HG03460 (cell line): ENCODE data around the gene ITGAD.

Experiments used
- ATAC-seq: cut with Tn5 transposase; IDR thresholded peaks from one replicate; pipeline ENCODE4 v1.9.1; 2021; ENCODE audit not compliant: unreplicated experiment

The ITGAD gene

DNA sequence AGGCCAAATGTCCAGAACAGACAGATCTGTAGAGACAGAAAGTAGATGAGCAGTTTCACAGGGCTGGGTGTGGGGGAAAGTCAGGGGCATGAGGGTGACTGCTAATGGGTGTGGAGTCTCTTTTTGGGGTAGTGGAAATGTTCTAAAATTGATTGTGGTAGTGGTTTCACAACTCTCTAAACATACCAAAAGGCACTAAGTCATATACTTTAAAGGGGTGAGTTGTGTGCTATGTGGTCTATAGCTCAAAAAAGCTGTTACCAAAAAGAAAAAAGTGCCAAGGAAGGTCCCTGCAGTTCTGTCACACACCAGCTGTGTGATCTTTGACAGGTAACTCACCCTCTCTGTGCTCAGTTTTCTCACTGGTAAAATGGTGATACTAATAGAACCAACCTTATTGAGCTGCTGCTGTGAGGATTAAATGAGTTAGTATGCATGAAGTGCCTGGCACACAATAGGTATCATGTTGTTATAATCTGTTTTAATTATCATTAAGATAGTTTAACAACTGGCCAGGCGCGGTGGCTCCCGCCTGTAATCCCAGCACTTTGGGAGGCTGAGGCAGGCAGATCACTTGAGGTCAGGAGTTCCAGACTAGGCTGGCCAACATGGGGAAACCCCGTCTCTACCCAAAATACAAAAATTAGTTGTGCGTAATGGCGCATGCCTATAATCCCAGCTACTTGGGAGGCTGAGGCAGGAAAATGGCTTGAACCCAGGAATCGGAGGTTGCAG is 27.8 kb upstream of the ITGAD start:
- no peak for ATAC-seq

DNA sequence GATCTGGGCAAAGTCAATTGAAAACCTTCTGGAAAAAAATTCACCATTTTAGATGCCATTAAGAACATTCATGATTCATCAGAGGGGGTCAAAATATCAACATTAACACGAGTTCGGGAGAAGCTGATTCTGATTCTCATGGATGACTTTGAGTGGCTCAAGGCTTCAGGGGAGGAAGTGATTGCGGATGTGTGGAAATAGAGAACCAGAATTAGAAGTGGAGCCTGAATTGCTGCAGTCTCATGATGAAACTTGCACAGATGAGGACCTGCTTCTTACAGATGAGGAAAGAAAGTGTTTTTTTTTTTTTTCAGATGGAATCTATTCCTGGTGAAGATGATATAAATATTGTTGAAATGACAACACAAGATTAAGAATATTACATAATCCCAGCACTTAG is 25.3 kb upstream of the ITGAD start:
- no peak for ATAC-seq

DNA sequence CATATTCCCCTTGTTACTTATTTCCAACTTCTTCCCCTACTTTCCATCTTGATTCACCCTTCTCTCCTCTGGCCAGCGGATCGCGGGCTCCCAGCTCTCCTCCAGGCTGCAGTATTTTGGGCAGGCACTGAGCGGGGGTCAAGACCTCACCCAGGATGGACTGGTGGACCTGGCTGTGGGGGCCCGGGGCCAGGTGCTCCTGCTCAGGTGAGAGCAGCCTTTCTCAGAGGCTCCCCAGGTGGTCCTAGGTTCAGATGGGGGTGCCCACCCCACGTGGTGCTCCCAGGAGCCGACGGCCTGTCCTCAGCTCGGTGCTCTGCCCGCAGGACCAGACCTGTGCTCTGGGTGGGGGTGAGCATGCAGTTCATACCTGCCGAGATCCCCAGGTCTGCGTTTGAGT is 22.1 kb upstream of the ITGAD start:
- no peak for ATAC-seq

DNA sequence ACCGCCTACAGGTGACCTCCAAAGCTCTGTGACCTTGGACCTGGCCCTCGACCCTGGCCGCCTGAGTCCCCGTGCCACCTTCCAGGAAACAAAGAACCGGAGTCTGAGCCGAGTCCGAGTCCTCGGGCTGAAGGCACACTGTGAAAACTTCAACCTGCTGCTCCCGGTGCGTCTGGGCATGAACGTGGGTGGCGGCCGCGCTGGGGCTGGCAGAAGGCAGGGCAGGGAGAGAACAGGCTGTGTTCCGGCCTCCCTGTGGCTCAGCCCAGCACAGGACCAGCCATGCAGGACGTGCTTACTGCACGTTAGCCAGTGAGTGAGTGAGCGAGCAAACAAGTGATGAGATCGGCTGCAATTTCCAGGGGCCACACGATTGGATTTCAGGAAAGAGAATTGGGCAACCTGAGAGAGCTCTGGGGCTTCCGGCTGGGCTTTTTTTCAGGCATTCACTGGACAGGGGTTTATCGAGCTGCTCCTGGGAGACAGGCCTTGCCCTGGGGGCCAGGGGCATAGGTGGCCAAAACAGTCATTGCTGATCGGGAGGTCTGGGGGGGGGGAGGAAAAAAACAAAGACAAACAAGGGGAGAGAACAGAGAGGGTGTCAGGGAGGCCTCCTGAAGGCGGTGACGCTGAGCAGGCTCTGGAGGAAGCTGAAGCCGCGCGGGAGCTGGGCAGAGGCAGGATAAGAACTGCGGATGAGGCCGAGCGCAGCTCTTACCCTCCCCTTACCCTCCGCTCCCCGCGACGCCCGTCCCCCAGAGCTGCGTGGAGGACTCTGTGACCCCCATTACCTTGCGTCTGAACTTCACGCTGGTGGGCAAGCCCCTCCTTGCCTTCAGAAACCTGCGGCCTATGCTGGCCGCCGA is 21.3 kb upstream of the ITGAD start:
- ATAC-seq = no peak

DNA sequence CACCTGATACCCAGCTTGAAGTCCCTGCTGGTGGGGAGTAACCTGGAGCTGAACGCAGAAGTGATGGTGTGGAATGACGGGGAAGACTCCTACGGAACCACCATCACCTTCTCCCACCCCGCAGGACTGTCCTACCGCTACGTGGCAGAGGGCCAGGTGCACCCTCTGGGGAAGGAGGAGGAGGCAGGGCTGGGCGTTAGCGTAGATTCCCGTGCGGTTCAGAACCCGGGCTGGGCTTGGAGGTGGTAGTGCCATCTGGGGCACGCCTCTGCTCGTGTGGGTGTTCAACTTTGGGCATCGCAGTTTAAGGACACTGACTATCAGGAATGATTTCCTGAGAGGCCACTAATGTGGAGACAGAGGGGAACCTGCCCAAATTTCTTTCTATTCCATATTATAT is 19.9 kb upstream of the ITGAD start:
- no peak for ATAC-seq

DNA sequence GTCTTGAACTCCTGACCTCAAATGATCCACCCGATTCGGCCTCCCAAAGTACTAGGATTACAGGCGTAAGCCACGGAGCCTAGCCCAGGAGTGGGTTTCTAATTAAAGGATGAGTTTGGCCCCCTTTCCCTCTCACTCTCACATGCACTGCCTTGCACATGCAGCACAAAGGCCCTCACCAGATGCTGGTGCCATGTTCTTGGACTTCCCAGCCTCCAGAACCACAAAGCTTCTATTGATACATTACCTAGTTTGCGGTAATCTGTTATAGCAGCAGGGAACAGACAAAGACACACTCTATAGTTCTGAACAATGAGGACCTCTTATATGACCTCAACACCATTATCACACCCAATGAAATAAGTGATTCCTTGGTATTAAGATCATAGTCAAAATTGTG is 17.9 kb upstream of the ITGAD start:
- ATAC-seq = no peak

DNA sequence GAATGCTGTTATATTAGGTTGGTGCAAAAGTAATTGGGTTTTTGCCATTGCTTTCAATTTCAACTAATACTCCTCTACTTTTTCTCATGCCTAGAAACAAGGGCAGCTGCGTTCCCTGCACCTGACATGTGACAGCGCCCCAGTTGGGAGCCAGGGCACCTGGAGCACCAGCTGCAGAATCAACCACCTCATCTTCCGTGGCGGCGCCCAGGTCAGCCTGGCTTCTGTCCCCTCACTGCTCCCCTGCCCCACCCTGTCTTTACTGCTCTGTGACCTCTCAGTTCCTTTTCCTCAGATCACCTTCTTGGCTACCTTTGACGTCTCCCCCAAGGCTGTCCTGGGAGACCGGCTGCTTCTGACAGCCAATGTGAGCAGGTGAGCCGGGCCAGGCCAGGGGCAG is 16.4 kb upstream of the ITGAD start:
- ATAC-seq = no peak

DNA sequence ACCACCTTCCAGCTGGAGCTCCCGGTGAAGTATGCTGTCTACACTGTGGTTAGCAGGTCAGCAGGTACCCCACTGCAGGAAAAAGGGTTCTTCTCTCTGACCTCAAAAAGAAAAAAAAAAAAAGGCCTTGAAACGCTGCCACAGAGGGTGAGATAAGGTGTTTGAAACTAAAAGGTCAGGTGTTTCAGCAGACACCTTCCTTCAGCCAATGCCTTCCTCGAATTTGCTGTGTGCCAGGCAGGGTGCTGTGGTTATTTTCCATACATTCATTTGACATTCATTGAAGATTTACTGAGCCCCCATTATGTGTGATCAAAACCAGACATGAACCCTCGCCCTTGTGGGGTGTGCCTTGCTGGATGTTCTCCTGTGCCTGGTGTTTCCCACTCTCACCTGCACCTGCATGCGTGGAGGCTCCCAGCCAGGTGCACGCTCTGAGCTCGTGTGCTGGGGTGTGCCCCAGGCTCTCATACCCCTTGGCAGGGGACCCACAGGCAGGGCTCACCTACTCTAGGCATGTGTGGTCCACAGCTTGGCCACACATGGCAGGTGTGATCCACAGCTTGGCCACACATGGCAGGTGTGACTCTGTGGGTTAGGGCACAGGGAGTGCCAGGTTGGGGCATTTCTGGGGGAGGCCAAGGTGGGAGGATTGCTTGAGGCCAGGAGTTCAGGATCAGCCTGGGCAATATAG is 15.8 kb upstream of the ITGAD start:
- ATAC-seq = no peak

DNA sequence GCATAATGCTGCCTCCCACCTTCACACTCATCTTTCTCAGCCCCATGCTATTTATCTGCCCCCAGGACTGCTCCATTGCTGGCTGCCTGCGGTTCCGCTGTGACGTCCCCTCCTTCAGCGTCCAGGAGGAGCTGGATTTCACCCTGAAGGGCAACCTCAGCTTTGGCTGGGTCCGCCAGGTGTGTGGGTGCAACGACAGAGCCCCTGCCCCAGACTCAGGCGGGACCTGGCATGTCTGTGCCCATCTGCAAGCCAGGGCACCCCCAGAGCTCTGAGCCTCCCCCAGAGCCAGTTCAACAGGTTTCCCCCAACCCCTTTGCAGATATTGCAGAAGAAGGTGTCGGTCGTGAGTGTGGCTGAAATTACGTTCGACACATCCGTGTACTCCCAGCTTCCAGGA is 12.9 kb upstream of the ITGAD start:
- ATAC-seq = no peak

DNA sequence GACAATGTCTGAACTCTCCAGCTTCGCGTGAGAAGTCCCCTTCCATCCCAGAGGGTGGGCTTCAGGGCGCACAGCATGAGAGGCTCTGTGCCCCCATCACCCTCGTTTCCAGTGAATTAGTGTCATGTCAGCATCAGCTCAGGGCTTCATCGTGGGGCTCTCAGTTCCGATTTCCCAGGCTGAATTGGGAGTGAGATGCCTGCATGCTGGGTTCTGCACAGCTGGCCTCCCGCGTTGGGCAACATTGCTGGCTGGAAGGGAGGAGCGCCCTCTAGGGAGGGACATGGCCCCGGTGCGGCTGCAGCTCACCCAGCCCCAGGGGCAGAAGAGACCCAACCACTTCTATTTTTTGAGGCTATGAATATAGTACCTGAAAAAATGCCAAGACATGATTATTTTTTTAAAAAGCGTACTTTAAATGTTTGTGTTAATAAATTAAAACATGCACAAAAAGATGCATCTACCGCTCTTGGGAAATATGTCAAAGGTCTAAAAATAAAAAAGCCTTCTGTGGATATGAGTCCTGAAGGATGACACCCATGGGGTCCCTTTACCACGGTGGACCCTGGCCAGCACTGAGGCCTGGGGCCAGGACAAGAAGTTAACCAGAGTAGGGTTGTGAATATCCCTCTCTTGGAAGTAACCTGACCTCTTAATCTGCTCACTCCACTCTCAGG is 10.5 kb upstream of the ITGAD start:
- no peak for ATAC-seq

DNA sequence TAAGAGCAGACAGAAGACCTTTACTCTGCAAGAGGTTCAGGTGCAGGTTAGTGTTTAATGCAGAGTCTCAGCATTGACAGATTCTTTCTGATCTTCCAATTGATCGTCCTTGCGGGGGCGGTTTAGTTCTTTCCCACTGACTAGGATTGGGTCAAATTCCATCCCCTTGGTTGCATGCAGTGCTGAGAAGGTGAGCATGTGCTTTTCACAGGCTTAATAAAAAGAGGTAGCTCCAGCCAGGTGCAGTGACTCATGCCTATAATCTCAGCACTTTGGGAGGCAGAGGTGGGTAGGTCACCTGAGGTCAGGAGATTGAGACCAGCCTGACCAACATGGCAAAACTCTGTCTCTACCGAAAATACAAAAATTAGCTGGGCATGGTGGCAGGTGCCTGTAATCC is 7.5 kb upstream of the ITGAD start:
- no peak for ATAC-seq

DNA sequence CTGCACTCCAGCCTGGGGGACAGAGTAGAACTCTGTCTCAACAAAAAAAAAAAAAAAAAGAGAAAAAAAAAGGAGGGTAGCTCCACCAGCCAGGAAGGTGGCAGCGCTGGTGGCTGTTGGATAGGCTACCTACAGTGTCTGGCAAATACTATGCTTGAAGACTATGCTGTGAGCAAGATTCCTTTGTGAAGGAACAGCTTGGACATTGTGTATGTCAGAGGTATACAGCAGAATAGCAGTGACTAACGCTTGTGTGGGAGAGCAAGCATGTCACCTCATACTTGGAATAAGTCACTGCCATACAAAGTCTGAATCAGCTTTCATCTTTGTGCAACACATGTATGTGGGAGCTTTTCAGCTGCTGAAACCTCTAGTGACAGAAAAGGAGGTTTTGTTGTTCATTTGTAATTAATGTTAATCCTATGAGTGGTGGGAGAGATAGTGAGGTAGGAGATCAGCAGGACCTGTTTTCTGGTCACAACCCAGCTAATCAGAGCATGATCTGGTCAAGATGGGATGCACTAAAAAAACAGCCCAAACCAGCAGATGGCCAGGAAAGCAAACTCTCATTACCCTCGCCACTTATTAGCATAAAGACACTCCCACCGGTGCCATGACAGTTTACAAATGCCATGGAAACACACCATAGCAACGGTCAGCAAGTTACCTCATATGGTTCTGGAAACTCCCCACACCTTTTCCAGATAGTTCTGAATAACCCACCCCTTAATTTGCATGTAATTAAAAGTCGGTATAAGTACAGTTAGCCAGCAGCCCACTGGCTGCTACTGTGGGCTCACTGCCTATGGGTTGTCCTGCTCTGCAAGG is 6.8 kb upstream of the ITGAD start:
- ATAC-seq = no peak

DNA sequence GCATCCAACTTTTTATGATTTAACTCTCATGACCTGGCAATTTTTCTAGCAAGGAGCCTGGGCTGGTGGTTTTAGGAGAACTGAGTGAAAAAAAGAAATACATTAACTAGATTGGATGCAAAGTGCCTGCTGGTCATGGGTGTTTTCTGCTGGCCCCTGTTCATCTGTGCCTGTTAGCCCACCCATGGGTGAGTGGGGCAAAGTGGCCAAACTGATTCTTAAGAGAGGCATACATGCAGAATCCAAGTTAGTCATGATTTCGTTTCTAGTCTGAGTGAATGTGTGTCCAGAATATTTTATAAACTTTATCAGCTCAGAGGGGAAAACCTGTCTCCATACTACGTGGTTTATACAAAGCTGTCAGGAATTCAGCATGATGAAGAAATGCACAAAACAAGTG is 4.6 kb upstream of the ITGAD start:
- no peak for ATAC-seq

DNA sequence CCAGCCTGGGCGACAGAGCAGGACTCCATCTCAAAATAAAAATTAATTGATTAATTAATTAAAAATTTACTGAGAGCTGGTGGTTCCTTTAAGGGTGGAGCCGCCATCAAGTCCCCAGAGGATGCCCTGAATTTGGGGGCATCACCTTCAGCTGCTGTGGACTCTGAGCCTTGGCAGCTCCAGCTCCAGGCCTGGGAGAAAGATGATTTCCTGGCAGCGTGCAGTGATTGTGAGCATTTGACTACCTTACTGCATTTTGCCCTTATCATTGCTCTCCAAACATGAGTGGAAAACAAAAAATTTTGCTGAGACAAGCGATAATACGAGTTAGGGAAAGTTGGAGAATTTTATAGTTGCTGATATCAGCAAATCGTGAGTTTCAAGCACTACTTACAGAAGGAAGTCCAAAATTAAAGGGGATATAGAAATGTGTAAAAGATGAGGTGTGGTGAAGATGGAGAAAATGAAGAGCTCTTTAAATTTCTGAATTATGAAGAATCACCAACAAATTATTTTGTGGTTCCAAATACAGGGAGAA is 2.6 kb upstream of the ITGAD start:
- ATAC-seq = no peak

DNA sequence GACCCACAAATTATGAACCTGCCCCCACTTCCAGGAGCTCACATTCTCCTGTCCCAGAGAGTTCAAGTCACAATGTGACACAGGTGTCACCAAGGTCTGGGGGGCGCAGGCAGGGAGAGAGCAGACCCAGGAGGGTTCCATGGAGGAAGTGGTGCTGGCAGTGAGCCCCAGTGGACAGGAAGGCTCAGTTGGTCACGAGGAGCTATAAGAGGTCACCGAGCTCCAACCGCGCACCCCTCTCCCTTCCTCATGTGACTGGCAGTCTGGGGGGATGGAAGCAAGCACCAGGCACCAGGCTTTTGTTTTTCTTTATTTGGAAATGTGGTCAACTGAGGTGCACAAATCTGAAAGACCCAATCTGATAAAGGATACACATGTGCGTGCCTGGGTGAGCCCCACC is 2.5 kb downstream of the ITGAD start:
- ATAC-seq = no peak

DNA sequence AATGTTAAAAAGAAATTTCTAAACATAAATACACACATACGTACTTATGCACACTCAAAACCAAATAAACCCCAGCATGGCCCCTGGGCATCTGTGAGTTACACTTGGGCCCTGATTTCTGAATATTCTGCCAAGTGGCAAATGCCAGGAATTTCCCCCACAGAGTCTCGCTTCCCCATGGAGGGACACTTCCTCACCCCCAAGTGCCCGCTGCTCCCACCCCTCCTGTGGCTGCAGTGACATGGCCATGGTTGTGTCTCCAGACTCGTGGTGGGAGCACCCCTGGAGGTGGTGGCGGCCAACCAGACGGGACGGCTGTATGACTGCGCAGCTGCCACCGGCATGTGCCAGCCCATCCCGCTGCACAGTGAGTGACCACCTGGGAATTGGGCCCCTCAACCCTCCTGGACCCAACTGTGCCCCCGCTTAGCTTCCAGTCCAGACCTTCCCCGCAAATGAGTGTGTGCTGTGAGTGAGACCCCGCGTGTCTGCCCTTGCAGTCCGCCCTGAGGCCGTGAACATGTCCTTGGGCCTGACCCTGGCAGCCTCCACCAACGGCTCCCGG is 4.0 kb downstream of the ITGAD start:
- no peak for ATAC-seq

DNA sequence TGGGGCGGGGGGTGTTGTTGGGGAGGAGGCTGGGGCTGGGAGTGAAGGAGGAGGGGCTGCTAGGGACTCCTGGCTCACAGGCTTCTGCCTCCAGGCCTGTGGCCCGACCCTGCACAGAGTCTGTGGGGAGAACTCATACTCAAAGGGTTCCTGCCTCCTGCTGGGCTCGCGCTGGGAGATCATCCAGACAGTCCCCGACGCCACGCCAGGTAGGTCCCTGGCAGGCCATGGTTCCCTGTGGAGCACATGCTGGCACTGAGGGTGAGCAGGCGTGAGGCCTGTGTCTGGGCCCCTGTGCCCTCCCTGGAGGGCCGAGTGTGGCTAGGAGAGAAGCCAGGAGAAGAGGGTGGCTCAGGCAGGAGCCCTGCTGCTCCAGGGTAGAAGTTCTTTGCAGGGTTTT is 4.6 kb downstream of the ITGAD start:
- ATAC-seq = no peak

DNA sequence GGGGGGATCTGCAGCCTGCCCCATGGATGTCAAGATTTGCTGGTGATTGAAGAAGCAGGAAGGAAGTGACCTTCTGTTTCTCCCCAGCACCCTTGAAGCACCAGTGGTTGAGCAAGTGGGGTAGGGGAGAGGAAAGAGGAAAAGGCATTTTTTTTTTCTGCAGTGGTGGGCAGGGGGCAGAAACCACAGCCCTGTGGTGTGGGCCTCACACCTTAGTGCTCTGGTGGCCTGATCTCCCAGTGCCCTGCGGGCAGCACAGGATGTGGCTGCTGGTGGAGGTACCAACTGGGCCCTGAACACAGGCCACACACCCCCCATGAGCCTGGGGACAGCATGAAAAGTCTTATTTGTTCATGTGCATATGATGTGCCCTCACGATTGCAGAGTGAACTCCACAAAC is 7.1 kb downstream of the ITGAD start:
- no peak for ATAC-seq

DNA sequence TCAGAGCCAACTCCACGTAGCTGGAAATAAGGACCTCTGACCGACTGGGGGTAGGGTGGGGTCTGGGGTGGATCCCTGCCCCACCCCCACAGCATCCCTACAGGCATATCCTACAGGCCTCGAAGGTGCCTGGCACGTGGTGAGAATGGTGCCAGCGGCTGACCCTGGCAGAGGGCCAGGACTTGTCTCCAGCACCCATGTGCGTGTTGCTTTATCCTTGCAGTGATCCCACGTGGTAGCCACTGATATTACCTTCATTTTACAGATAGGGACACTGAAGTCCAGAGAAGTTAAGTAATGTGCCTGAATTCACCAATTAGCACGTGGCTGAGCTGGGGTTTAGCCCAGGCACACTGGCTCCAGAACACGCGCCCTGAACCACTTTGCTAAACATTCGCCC is 8.3 kb downstream of the ITGAD start:
- ATAC-seq = no peak

DNA sequence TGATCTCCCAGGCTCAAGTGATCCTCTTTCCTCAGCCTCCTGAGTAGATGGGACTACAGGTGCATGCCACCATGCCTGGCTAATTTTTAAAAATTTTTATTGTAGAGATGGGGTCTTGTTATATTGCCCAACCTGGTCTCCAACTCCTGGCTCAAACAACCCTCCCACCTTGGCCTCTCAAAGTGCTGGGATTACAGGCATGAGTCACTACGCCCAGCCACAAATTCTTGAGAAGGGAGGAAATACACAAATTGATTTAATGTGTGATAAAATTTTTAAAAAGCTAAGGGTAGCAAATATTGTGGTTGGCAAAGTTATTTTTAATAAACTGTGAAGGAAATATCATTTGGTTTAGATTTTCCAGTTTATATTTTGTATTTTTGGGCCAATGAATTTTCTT is 9.6 kb downstream of the ITGAD start:
- ATAC-seq = no peak
